ENCODE measurements around the gene OR2T5. TPM values are rescaled to one million over a fixed set of nuclear protein-coding genes. Genes with fewer than 3 reads are reported as not detected.
"Not testable (repeated sequence)": the region's sequence is repeated elsewhere in the genome, so short reads cannot be mapped to it uniquely, and the experiment has no call there.

Gene OR2T5
- total and polyA plus RNA-seq, 7 donors = not detected

- not testable (repeated sequence) for DNase-seq
Observed at GRCh38 chr1:248455045-248455444, 33.3 kb upstream of the OR2T5 start.

GRCh38 chr1:248456635-248457034 lies 31.8 kb upstream of the OR2T5 start:
- H3K36me3 ChIP-seq (ENCODE audit: insufficient read depth in 1 of 2, low read depth in 1 of 2); H3K9me3 ChIP-seq; H3K4me3 ChIP-seq; H3K27ac ChIP-seq; ATAC-seq; intact Hi-C loops (cut with DNase I); DNase-seq; H3K27me3 ChIP-seq (ENCODE audit: insufficient read depth in 3 of 3, low read length in 2 of 3); H3K4me1 ChIP-seq: not testable (repeated sequence)
- no CpG with 5 or more reads among the region's 2 CpGs for WGBS, 3 donors

More at GRCh38 chr1:248455045-248455444, 33.3 kb upstream of the OR2T5 start:
- H3K9me3 ChIP-seq; H3K4me1 ChIP-seq; H3K36me3 ChIP-seq (ENCODE audit: insufficient read depth in 1 of 2, low read depth in 1 of 2); H3K27ac ChIP-seq; H3K27me3 ChIP-seq (ENCODE audit: insufficient read depth in 3 of 3, low read length in 2 of 3); intact Hi-C loops (cut with DNase I); ATAC-seq; H3K4me3 ChIP-seq: not testable (repeated sequence)
- 63 to 84% (median 71%) methylated on average over 1 of the region's 4 CpGs for WGBS, 3 donors

GRCh38 chr1:248459117-248459516 lies 29.3 kb upstream of the OR2T5 start:
- H3K4me3 ChIP-seq; H3K9me3 ChIP-seq; H3K27ac ChIP-seq; H3K27me3 ChIP-seq (ENCODE audit: insufficient read depth in 3 of 3, low read length in 2 of 3); H3K36me3 ChIP-seq (ENCODE audit: insufficient read depth in 1 of 2, low read depth in 1 of 2); ATAC-seq; DNase-seq; H3K4me1 ChIP-seq; intact Hi-C loops (cut with DNase I): not testable (repeated sequence)
- WGBS, 3 donors = 57 to 68% (median 67%) methylated on average over 7 of the region's 7 CpGs

- no peak for DNase-seq
- H3K4me3 ChIP-seq = no peak overlapping the region
- no peaks in the 10 kb centered on the region for H3K9me3 ChIP-seq
- TF ChIP-seq CTCF (IDR thresholded peaks at IDR 0.05) = no peak
- no peak for ATAC-seq
- no peaks in the 10 kb centered on the region for H3K27me3 ChIP-seq (ENCODE audit: insufficient read depth in 3 of 3, low read length in 2 of 3)
- H3K4me1 ChIP-seq = no peaks in the 10 kb centered on the region
- no peaks in the 10 kb centered on the region for H3K36me3 ChIP-seq (ENCODE audit: insufficient read depth in 1 of 2, low read depth in 1 of 2)
- WGBS, 3 donors = 80 to 86% (median 85%) methylated on average over 4 of the region's 4 CpGs
- intact Hi-C loops (cut with DNase I) = no loop called here
- H3K27ac ChIP-seq = no peak overlapping the region
Observed at GRCh38 chr1:248471154-248471553, 17.2 kb upstream of the OR2T5 start.

GRCh38 chr1:248472111-248472510 lies 16.3 kb upstream of the OR2T5 start:
- H3K9me3 ChIP-seq; H3K27me3 ChIP-seq (ENCODE audit: insufficient read depth in 3 of 3, low read length in 2 of 3); H3K4me3 ChIP-seq; DNase-seq; H3K27ac ChIP-seq; H3K4me1 ChIP-seq; ATAC-seq; intact Hi-C loops (cut with DNase I); H3K36me3 ChIP-seq (ENCODE audit: insufficient read depth in 1 of 2, low read depth in 1 of 2): not testable (repeated sequence)
- WGBS, 3 donors = 54 to 60% (median 55%) methylated on average over 2 of the region's 2 CpGs

- intact Hi-C loops (cut with DNase I); DNase-seq; H3K27ac ChIP-seq; ATAC-seq; H3K27me3 ChIP-seq (ENCODE audit: insufficient read depth in 3 of 3, low read length in 2 of 3); H3K36me3 ChIP-seq (ENCODE audit: insufficient read depth in 1 of 2, low read depth in 1 of 2); H3K4me1 ChIP-seq; H3K9me3 ChIP-seq; H3K4me3 ChIP-seq: not testable (repeated sequence)
- 59 to 70% (median 69%) methylated on average over 1 to 2 of the region's 2 CpGs for WGBS, 3 donors
Observed at GRCh38 chr1:248473051-248473450, 15.3 kb upstream of the OR2T5 start, which contains the start of gene OR2T3. Gene OR2T3, plus strand, starts transcription at chr1:248473351. Its CDS starts 0 bp downstream, at chr1:248473351.

GRCh38 chr1:248475660-248476059 lies 12.7 kb upstream of the OR2T5 start:
- DNase-seq; H3K9me3 ChIP-seq; H3K27ac ChIP-seq; ATAC-seq; H3K4me3 ChIP-seq; H3K36me3 ChIP-seq (ENCODE audit: insufficient read depth in 1 of 2, low read depth in 1 of 2); H3K4me1 ChIP-seq; H3K27me3 ChIP-seq (ENCODE audit: insufficient read depth in 3 of 3, low read length in 2 of 3); intact Hi-C loops (cut with DNase I): not testable (repeated sequence)
- no CpG with 5 or more reads among the region's 1 CpG for WGBS, 3 donors

- H3K9me3 ChIP-seq; ATAC-seq; DNase-seq; intact Hi-C loops (cut with DNase I); H3K27me3 ChIP-seq (ENCODE audit: insufficient read depth in 3 of 3, low read length in 2 of 3); H3K4me3 ChIP-seq; H3K27ac ChIP-seq; H3K4me1 ChIP-seq; H3K36me3 ChIP-seq (ENCODE audit: insufficient read depth in 1 of 2, low read depth in 1 of 2): not testable (repeated sequence)
- 64 to 71% (median 67%) methylated on average over 12 to 13 of the region's 13 CpGs for WGBS, 3 donors
Observed at GRCh38 chr1:248481686-248482579, 6.5 kb upstream of the OR2T5 start.

- H3K36me3 ChIP-seq (ENCODE audit: insufficient read depth in 1 of 2, low read depth in 1 of 2); H3K27me3 ChIP-seq (ENCODE audit: insufficient read depth in 3 of 3, low read length in 2 of 3); H3K27ac ChIP-seq; intact Hi-C loops (cut with DNase I); H3K4me3 ChIP-seq; DNase-seq; H3K4me1 ChIP-seq; ATAC-seq; H3K9me3 ChIP-seq: not testable (repeated sequence)
- no CpG with 5 or more reads among the region's 5 CpGs for WGBS, 3 donors
Observed at GRCh38 chr1:248496661-248497060, 8.3 kb downstream of the OR2T5 start.

- ATAC-seq; H3K4me3 ChIP-seq; DNase-seq; H3K9me3 ChIP-seq; H3K36me3 ChIP-seq (ENCODE audit: insufficient read depth in 1 of 2, low read depth in 1 of 2); H3K27ac ChIP-seq; H3K27me3 ChIP-seq (ENCODE audit: insufficient read depth in 3 of 3, low read length in 2 of 3); intact Hi-C loops (cut with DNase I); H3K4me1 ChIP-seq: not testable (repeated sequence)
- WGBS, 3 donors = 53 to 81% (median 75%) methylated on average over 1 of the region's 2 CpGs
Observed at GRCh38 chr1:248500305-248501035, 12.1 kb downstream of the OR2T5 start.
